Panc1 (cell line): ENCODE results near the gene LGR5.

Source experiments
- POLR2AphosphoS5 ChIP-seq: IDR thresholded peaks from 2 replicates; pipeline ENCODE4 v1.6.1; 2012; ENCODE audit warnings: mild to moderate bottlenecking, low read depth, low read length, moderate library complexity
- SIN3A ChIP-seq: IDR thresholded peaks from 2 replicates; pipeline ENCODE4 v1.6.1; 2012; ENCODE audit warnings: low read depth, mild to moderate bottlenecking, low read length, moderate library complexity, borderline replicate concordance; ENCODE audit not compliant: insufficient read depth
- TCF7L2 ChIP-seq: IDR thresholded peaks from 2 replicates; pipeline ENCODE4 v1.6.1; 2011; ENCODE audit warnings: mild to moderate bottlenecking, low read depth, low read length, inconsistent platforms
- TF ChIP-seq, protein P1 (sequence below): fragments of 450-650 bp; IDR thresholded peaks from 2 replicates; pipeline ENCODE4 v1.5.1; 2017; ENCODE audit warnings: mild to moderate bottlenecking
- TF ChIP-seq, protein P2 (sequence below), 2 experiments: IDR thresholded peaks; 2 replicates each; pipeline ENCODE4 v1.6.1; 2011 to 2012; ENCODE audit warnings: low read depth in 2 of 2, control low read depth in 1 of 2, low read length in 1 of 2, mild to moderate bottlenecking in 1 of 2, moderate library complexity in 1 of 2; ENCODE audit not compliant: insufficient read depth in 1 of 2

DNA sequence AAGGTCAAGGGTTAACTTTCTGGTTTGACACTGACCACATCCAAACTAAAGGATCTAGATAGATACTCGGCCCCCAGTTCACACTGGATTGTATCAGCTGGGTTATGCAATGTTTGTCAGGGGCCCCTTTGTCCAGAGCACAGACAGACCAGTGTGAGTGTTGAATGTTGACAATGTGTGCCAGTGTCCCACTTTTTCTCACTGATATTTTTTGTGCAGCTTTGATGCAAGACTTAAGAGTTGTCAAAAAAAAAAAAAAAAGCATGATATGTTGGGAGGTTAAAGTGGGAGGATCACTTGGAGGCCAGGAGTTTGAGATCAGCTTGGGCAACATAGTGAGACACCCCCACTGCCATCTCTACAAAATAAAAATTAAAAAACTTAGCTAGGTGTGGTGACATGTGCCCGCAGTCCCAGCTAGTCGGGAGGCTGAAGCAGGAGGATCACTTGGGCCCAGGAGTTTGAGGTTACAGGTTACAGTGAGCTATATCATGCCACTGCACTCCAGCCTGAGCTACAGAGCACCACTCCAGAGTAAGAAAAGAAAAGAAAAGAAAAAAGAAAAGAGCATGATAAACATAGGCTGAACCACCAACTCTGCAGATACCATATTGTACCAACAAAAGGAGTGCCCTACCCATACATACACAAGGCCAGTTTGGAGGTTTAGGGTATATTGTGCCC is 97.5 kb downstream of the LGR5 start:
- TF ChIP-seq, protein P1, sequence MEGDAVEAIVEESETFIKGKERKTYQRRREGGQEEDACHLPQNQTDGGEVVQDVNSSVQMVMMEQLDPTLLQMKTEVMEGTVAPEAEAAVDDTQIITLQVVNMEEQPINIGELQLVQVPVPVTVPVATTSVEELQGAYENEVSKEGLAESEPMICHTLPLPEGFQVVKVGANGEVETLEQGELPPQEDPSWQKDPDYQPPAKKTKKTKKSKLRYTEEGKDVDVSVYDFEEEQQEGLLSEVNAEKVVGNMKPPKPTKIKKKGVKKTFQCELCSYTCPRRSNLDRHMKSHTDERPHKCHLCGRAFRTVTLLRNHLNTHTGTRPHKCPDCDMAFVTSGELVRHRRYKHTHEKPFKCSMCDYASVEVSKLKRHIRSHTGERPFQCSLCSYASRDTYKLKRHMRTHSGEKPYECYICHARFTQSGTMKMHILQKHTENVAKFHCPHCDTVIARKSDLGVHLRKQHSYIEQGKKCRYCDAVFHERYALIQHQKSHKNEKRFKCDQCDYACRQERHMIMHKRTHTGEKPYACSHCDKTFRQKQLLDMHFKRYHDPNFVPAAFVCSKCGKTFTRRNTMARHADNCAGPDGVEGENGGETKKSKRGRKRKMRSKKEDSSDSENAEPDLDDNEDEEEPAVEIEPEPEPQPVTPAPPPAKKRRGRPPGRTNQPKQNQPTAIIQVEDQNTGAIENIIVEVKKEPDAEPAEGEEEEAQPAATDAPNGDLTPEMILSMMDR: no peak
- no peak for TF ChIP-seq POLR2AphosphoS5
- no peak for TF ChIP-seq SIN3A
- TF ChIP-seq, protein P2, sequence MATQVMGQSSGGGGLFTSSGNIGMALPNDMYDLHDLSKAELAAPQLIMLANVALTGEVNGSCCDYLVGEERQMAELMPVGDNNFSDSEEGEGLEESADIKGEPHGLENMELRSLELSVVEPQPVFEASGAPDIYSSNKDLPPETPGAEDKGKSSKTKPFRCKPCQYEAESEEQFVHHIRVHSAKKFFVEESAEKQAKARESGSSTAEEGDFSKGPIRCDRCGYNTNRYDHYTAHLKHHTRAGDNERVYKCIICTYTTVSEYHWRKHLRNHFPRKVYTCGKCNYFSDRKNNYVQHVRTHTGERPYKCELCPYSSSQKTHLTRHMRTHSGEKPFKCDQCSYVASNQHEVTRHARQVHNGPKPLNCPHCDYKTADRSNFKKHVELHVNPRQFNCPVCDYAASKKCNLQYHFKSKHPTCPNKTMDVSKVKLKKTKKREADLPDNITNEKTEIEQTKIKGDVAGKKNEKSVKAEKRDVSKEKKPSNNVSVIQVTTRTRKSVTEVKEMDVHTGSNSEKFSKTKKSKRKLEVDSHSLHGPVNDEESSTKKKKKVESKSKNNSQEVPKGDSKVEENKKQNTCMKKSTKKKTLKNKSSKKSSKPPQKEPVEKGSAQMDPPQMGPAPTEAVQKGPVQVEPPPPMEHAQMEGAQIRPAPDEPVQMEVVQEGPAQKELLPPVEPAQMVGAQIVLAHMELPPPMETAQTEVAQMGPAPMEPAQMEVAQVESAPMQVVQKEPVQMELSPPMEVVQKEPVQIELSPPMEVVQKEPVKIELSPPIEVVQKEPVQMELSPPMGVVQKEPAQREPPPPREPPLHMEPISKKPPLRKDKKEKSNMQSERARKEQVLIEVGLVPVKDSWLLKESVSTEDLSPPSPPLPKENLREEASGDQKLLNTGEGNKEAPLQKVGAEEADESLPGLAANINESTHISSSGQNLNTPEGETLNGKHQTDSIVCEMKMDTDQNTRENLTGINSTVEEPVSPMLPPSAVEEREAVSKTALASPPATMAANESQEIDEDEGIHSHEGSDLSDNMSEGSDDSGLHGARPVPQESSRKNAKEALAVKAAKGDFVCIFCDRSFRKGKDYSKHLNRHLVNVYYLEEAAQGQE (IDR thresholded peaks at IDR 0.05; ENCODE audit: insufficient read depth in 1 of 2, low read depth in 2 of 2, low read length in 1 of 2): no peak
- no peak for TF ChIP-seq TCF7L2
